Measurements from ENCODE around the gene MAGEA1. TPM values are rescaled to one million over a fixed set of nuclear protein-coding genes. Genes with fewer than 3 reads are reported as not detected.

MAGEA1 gene
- polyA plus RNA-seq, 1 experiment = not detected

DNA sequence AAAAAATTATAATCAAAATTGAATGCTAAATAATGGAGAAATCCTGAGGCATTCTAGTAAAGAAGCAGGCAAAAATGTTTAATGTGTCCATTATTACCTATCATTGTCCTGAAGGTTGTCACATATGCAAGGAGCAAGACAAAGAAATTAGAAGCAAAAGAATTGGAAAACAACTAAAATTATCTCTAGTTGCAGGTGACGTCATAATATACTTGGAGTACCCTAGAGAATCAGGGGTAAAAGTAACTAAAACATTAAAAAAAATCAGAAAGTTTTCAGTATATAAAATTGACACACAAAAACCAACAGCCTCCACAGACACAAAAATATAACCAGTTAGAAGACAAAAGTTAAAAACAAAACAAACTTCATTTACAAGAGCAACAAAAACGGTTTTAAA, 21.4 kb downstream of the MAGEA1 start:
- H3K4me3 ChIP-seq (ENCODE audit: low read depth, low read length) = no peak overlapping the region
- no peaks in the 10 kb centered on the region for H3K36me3 ChIP-seq (ENCODE audit: control insufficient read depth, insufficient read depth, low read length)
- TF ChIP-seq, protein P1, sequence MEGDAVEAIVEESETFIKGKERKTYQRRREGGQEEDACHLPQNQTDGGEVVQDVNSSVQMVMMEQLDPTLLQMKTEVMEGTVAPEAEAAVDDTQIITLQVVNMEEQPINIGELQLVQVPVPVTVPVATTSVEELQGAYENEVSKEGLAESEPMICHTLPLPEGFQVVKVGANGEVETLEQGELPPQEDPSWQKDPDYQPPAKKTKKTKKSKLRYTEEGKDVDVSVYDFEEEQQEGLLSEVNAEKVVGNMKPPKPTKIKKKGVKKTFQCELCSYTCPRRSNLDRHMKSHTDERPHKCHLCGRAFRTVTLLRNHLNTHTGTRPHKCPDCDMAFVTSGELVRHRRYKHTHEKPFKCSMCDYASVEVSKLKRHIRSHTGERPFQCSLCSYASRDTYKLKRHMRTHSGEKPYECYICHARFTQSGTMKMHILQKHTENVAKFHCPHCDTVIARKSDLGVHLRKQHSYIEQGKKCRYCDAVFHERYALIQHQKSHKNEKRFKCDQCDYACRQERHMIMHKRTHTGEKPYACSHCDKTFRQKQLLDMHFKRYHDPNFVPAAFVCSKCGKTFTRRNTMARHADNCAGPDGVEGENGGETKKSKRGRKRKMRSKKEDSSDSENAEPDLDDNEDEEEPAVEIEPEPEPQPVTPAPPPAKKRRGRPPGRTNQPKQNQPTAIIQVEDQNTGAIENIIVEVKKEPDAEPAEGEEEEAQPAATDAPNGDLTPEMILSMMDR (IDR thresholded peaks at IDR 0.05; ENCODE audit: insufficient read depth, low read depth, low read length) = no peak
- ChIA-PET POLR2A (no interaction called here), CTCF (no interaction called here)
- no peak for DNase-seq (ENCODE audit: low read depth)
- H3K27me3 ChIP-seq (ENCODE audit: control insufficient read depth, insufficient read depth, low read length) = no peaks in the 10 kb centered on the region

DNA sequence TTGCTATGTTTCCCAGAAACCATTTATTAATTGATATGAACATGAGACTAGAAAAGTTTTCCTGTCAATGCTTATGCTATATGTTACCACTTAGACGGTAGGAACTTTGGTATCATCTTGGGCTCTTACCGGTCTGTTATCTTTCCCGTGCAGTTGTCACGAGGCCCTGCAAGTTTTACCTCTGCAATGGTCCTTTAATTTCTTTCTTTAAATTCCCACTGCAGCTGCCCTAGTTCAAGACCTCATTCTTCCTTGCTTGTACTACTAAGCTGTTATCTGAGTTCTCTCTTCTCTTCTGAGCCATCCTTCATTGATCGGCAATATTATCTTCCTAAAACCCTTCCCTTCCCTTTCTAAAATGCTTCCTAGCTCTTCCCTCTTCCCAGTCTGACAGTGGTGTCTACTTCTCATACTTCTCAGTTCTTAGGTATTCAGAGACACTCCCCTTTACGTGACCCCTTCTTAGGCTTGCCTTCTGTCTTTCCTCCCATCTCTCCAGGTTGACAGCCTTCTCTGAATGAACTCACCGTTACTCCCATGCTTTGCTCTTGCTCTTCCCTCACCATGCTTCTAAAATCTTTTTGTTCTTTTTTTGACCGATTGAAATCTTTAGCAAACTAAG, 27.5 kb downstream of the MAGEA1 start:
- H3K4me3 ChIP-seq (ENCODE audit: low read depth, low read length) = no peak overlapping the region
- ChIA-PET POLR2A (no interaction called here), CTCF (no interaction called here)
- TF ChIP-seq, protein P1 (IDR thresholded peaks at IDR 0.05; ENCODE audit: insufficient read depth, low read depth, low read length) = no peak
- no peaks in the 10 kb centered on the region for H3K36me3 ChIP-seq (ENCODE audit: control insufficient read depth, insufficient read depth, low read length)
- DNase-seq (ENCODE audit: low read depth) = no peak
- no peaks in the 10 kb centered on the region for H3K27me3 ChIP-seq (ENCODE audit: control insufficient read depth, insufficient read depth, low read length)

DNA sequence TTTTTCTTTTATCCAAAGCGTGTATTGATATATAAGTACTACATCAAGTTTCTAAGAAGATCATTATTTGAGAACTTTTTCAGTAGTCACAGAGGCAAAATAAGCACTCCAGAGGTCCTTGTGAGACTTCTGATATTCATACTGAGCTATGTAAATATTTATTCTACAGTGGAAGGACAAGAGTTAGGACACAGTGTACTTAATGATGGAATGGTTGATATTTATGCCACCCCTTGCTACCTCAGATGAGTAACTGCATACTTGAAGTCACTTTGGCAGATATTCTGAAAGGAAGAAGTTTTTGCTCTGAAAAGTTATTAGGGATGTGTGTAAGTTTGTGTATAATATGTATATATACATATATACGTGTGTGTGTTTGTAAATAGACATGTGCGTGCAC, 30.3 kb downstream of the MAGEA1 start:
- TF ChIP-seq, protein P1 (IDR thresholded peaks at IDR 0.05; ENCODE audit: insufficient read depth, low read depth, low read length) = no peak
- ChIA-PET CTCF (no interaction called here), POLR2A (no interaction called here)
- no peaks in the 10 kb centered on the region for H3K36me3 ChIP-seq (ENCODE audit: control insufficient read depth, insufficient read depth, low read length)
- no peak overlapping the region for H3K4me3 ChIP-seq (ENCODE audit: low read depth, low read length)
- DNase-seq (ENCODE audit: low read depth) = no peak
- H3K27me3 ChIP-seq (ENCODE audit: control insufficient read depth, insufficient read depth, low read length) = no peaks in the 10 kb centered on the region

DNA sequence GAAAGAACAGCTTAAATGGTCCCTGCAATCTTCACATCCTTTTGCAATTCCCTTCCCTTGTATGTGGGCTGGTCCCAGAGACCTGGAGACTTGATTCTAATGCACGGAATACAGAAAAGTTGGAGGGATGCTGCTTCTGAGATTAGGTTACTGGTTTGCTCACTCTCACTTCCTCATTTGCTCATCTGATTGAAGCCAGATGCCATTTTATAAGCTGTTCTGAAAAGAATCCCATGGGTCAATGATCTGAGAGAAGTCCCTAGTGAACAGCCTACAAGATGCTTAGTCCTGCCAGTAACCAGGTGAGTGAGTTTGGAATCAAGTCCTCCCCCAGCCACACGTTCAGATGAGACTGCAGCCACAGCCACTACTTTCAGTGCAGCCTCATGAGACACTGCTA, 35.9 kb downstream of the MAGEA1 start:
- no peak for DNase-seq (ENCODE audit: low read depth)
- CTCF ChIA-PET = no interaction called here
- no peak overlapping the region for H3K4me3 ChIP-seq (ENCODE audit: low read depth, low read length)

DNA sequence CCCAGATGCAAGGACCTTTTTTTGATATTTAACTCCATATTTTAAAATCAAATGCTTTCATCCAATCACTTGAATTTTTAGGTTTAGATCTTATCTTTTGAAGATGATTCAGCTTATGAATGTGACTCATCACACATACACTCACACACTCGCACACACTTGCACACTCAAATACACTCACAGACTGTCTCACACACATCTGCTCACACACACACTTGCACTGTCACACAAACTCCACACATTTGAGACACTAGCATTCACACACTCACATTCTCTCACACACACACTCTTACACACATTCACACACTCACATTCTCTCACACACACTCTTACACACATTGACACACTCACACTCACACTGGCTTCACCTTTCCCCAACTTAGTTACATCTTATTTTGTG, 37.8 kb downstream of the MAGEA1 start:
- Histone ChIP-seq H3K27me3 (ENCODE audit: control insufficient read depth, insufficient read depth, low read length) (no peaks in the 10 kb centered on the region), H3K4me3 (ENCODE audit: low read depth, low read length) (no peak overlapping the region), H3K36me3 (ENCODE audit: control insufficient read depth, insufficient read depth, low read length) (no peaks in the 10 kb centered on the region)
- ChIA-PET CTCF (no interaction called here), POLR2A (no interaction called here)
- TF ChIP-seq, protein P1 (IDR thresholded peaks at IDR 0.05; ENCODE audit: insufficient read depth, low read depth, low read length) = no peak
- DNase-seq (ENCODE audit: low read depth) = no peak

More for the DNA sequence above, 35.9 kb downstream of the MAGEA1 start:
- POLR2A ChIA-PET = no interaction called here
- H3K27me3 ChIP-seq (ENCODE audit: control insufficient read depth, insufficient read depth, low read length) = no peaks in the 10 kb centered on the region
- H3K36me3 ChIP-seq (ENCODE audit: control insufficient read depth, insufficient read depth, low read length) = no peaks in the 10 kb centered on the region
- TF ChIP-seq, protein P1 (IDR thresholded peaks at IDR 0.05; ENCODE audit: insufficient read depth, low read depth, low read length) = no peak
